Measurements from ENCODE around the gene PDE10A.

Gene PDE10A

DNA sequence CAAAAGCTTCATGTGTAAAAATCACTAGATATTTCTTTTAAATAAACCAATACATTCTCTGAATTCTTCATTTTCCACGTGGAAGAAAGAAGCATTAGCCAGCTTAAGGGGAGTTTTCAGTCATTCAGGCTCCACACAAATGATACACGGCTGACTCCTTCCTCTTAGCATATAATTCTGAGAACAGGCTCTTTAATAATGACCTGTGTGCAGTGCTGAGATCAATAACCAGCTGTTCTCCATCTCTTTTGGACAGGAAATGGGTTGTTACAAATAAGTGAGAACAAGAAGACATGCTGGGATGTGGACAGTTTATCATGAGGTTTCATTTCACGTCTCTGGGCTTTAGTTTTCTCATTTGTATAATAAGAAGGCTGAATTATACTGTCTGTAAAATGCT is 206.8 kb downstream of the PDE10A start:
- no peak overlapping the region for H3K27ac ChIP-seq
- TF ChIP-seq ZFX (IDR thresholded peaks at IDR 0.05) (no peak), CTCF (conservative IDR thresholded peaks at IDR 0.05) (no peak)

DNA sequence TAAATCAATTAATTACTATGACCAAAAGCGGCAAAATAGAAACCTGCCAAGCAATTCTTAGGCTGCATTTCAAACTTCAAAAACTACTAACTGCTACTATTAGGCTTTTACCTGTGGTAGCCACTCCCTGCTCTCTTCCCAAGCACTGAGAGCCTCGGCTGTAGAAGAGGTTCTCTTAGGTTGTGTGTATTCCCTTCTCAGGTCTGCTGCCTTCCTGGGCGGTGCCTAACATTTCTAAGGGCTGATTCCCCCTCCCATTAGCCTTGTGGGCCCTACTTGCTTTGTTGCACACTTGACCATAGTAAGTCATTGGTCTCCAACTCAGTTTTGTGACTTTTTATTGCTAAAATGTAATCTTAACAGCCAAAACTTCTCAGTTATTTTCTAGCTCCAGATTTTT is 207.6 kb downstream of the PDE10A start:
- TF ChIP-seq CTCF (conservative IDR thresholded peaks at IDR 0.05), result no peak
- no peak for TF ChIP-seq ZFX (IDR thresholded peaks at IDR 0.05)
- no peak overlapping the region for H3K27ac ChIP-seq

DNA sequence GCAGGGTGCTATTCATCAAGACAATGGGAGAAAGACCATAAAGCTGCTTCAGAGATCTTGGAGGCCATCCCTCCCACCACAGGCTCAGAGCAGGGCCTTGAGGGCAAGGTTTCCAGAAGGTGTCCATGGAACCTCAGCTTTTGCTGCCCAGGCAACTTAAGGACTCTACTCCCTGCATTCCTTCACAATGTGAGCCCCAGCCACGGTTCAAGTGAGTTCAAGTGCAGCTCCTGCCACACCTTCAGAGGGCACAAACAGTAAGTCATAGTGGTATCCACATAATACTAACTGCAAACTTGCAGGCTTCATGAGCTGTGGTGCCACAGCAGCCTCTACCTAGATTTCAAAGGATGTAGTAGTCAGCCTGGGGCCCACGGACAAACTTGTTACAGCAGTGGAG is 209.6 kb downstream of the PDE10A start:
- no peak overlapping the region for H3K27ac ChIP-seq
- TF ChIP-seq CTCF (conservative IDR thresholded peaks at IDR 0.05) (no peak), ZFX (IDR thresholded peaks at IDR 0.05) (no peak)

GRCh38 chr6:165451838-165452237 is 211.2 kb downstream of the PDE10A start:
- no peak for TF ChIP-seq ZFX (IDR thresholded peaks at IDR 0.05)
- no peak for TF ChIP-seq CTCF (conservative IDR thresholded peaks at IDR 0.05)
- no peak overlapping the region for H3K27ac ChIP-seq

DNA sequence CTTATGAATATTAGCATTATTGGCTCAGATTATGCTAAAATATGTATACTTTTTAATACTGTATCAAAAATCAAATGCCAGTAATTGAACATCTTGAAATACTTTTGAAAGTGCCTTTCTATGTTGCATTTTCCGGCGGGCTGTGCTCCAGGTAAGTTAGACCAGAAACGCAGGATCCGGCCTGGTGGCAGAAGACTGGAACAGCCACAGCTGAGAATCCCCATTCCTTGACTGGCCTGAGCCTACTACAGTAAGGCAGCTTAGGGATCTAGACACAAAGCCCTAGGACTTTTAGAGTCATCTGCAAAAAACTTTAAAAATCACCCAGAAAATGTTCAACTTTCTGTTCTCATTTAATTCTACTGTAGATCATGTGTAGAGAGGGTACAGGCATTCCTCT is 214.8 kb downstream of the PDE10A start:
- no peak for TF ChIP-seq ZFX (IDR thresholded peaks at IDR 0.05)
- no peak; the same call in 1 of the 2 replicates for TF ChIP-seq CTCF (conservative IDR thresholded peaks at IDR 0.05)
- no peak overlapping the region for H3K27ac ChIP-seq

GRCh38 chr6:165447141-165447540 is 215.9 kb downstream of the PDE10A start:
- TF ChIP-seq CTCF (conservative IDR thresholded peaks at IDR 0.05) (no peak), ZFX (IDR thresholded peaks at IDR 0.05) (no peak)

GRCh38 chr6:165446331-165446730 is 216.7 kb downstream of the PDE10A start:
- TF ChIP-seq ZFX (IDR thresholded peaks at IDR 0.05), result no peak
- no peak for TF ChIP-seq CTCF (conservative IDR thresholded peaks at IDR 0.05)
- H3K27ac ChIP-seq, result no peak overlapping the region

More at GRCh38 chr6:165447141-165447540, 215.9 kb downstream of the PDE10A start:
- no peak overlapping the region for H3K27ac ChIP-seq
